Transverse colon (tissue), 4 donors: ENCODE measurements around the gene INA. TPM values are rescaled to one million over a fixed set of nuclear protein-coding genes. Genes with fewer than 3 reads are reported as not detected.

Experiments used
- DNase-seq: peaks from one replicate; pipeline ENCODE4 v3.0.0-alpha.2; 2019
- H3K27ac ChIP-seq, 4 donors: fragments of 200-600 bp; sonication (generic); 2 replicates each; pipeline ENCODE4 v1.5.1; 2016 to 2018; ENCODE audit warnings: inconsistent platforms in 4 of 4
- H3K27me3 ChIP-seq: fragments of 200-600 bp; sonication (generic); 2 replicates; pipeline ENCODE4 v1.5.1; 2017; ENCODE audit warnings: inconsistent platforms
- H3K36me3 ChIP-seq, 4 donors: fragments of 200-600 bp; sonication (generic); 2 replicates each; pipeline ENCODE4 v1.5.1; 2017 to 2019; ENCODE audit warnings: inconsistent platforms in 4 of 4
- H3K4me1 ChIP-seq, 4 donors: fragments of 200-600 bp; sonication (generic); 2 replicates each; pipeline ENCODE4 v1.5.1; 2017 to 2020; ENCODE audit warnings: inconsistent platforms in 4 of 4
- H3K4me3 ChIP-seq, 4 donors: fragments of 200-600 bp; sonication (generic); 1 replicate in 1 of 4; 2 replicates in 3 of 4; pipeline versions ENCODE4 v1.5.1 to v1.6.1; 2017 to 2019; ENCODE audit warnings: inconsistent platforms in 4 of 4
- H3K9me3 ChIP-seq, 2 donors: fragments of 200-600 bp; sonication (generic); 2 replicates each; pipeline ENCODE4 v1.5.1; 2017 to 2019; ENCODE audit warnings: inconsistent platforms in 2 of 2
- EP300 ChIP-seq: sonication (generic); formaldehyde crosslinking; IDR thresholded peaks from one replicate; pipeline ENCODE4 v1.6.1; 2017; ENCODE audit warnings: antibody characterized with exemption, low read depth
- POLR2A ChIP-seq: fragments of 450-650 bp; IDR thresholded peaks from one replicate; pipeline ENCODE4 v1.6.1; 2016; ENCODE audit warnings: antibody characterized with exemption, mild to moderate bottlenecking, moderate library complexity
- POLR2AphosphoS5 ChIP-seq, 3 donors: sonication (generic); formaldehyde crosslinking; IDR thresholded peaks; one replicate each; pipeline ENCODE4 v1.6.1; 2016; ENCODE audit warnings: antibody characterized with exemption in 3 of 3
- WGBS, 2 donors: methylation state at CpG; one replicate each; pipeline ENCODE4 v1.1.5; 2018; ENCODE audit warnings: low coverage in 1 of 2; 5-methylcytosine and 5-hydroxymethylcytosine counted together
- in situ Hi-C, 4 donors: fragments of 200-750 bp; cut with MboI; loops; one replicate each; pipeline versions ENCODE4 v1.15.0 to v1.15.1; 2017; ENCODE audit warnings: low sequenced_read_pairs in 3 of 4, low pct_ligation_motif_present in 1 of 4, low pct_unique_long_range_greater_than_20kb in 1 of 4
- intact Hi-C: fragments of 100-400 bp; cut with DNase I; formaldehyde crosslinking; loops from one replicate; pipeline ENCODE4 v1.15.1; 2023; ENCODE audit warnings: low total_unique reads
- total RNA-seq, 4 donors: library from RNA; depleted of rRNA; stranded (reverse); fragments of >200 nt; gene quantifications; one replicate each; pipeline ENCODE4 v1.1.0, GENCODE V29; 2016
- TF ChIP-seq, protein P1 (sequence below), 5 experiments: fragments of 200-600 bp in 3 of 5; fragments of 450-650 bp in 2 of 5; sonication (generic) in 3 of 5; IDR thresholded peaks; 1 replicate in 2 of 5; 2 replicates in 3 of 5; pipeline ENCODE4 v1.5.1; 2016 to 2017; ENCODE audit warnings: antibody characterized with exemption in 5 of 5, inconsistent platforms in 3 of 5, mild to moderate bottlenecking in 2 of 5, moderate library complexity in 1 of 5

INA gene
- total RNA-seq, 4 donors from 2014 or later = 0.60 to 1.1 (median 0.95) TPM

DNA sequence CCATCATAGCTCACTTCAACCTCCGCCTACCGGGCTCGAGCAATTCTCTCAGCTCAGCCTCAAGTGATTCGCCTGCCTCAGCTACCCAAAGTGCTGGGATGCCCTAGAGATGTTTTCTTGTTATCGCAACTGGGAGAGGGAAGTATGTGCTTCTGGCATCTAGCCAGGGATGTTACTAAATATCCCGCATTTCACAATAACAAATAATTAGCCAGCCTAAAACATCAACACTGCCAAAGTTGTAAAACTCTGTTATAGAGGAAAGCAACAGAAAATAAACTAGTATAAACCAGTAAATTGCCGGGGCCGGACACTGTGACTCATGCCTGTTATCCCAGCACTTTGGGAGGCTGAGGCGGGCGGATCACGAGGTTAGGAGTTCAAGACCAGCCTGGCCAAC lies 7.2 kb downstream of the INA start:
- DNase-seq = no peak
- Histone ChIP-seq H3K36me3 (no peaks in the 10 kb centered on the region), H3K4me3 (no peak overlapping the region), H3K27me3 (peaks cover 89% of the 10 kb centered on the region), H3K27ac (no peak overlapping the region), H3K9me3 (no peaks in the 10 kb centered on the region), H3K4me1 (no peaks in the 10 kb centered on the region)
- intact Hi-C loops (no loop called here), in situ Hi-C loops (no loop called here)
- WGBS, 2 donors = 57 to 61% methylated on average over 6 to 11 of the region's 11 CpGs
- TF ChIP-seq EP300 (no peak), POLR2AphosphoS5 (IDR thresholded peaks at IDR 0.05) (no peak), POLR2A (no peak)
- TF ChIP-seq, protein P1, sequence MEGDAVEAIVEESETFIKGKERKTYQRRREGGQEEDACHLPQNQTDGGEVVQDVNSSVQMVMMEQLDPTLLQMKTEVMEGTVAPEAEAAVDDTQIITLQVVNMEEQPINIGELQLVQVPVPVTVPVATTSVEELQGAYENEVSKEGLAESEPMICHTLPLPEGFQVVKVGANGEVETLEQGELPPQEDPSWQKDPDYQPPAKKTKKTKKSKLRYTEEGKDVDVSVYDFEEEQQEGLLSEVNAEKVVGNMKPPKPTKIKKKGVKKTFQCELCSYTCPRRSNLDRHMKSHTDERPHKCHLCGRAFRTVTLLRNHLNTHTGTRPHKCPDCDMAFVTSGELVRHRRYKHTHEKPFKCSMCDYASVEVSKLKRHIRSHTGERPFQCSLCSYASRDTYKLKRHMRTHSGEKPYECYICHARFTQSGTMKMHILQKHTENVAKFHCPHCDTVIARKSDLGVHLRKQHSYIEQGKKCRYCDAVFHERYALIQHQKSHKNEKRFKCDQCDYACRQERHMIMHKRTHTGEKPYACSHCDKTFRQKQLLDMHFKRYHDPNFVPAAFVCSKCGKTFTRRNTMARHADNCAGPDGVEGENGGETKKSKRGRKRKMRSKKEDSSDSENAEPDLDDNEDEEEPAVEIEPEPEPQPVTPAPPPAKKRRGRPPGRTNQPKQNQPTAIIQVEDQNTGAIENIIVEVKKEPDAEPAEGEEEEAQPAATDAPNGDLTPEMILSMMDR (IDR thresholded peaks at IDR 0.05) = no peak

DNA sequence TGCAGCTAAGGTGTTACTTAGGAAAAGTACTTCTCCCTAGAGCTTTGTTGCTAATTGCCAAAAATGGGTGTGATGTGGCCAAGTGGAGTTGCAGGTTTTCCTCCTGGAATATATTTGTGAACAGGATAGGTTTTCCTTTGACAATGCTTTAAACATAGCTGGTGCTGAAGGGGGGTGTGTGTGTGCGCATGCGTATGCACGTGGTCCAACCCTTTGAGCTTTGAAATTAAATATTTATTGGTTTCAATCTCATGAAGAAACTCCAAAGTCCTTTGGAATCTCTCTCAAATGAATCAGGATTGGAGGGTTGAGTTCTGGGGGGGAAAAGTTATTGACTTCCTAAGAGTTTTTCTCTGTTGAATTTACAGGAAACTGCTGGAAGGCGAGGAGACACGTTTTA lies 11.1 kb downstream of the INA start:
- 73 to 83% methylated on average over 5 of the region's 5 CpGs for WGBS, 2 donors
- Histone ChIP-seq H3K27ac (no peak overlapping the region), H3K4me3 (no peak overlapping the region), H3K4me1 (no peaks in the 10 kb centered on the region), H3K9me3 (no peaks in the 10 kb centered on the region), H3K27me3 (peaks cover 60% of the 10 kb centered on the region), H3K36me3 (no peaks in the 10 kb centered on the region)
- intact Hi-C loops = no loop called here
- DNase-seq = no peak
- TF ChIP-seq, protein P1 (IDR thresholded peaks at IDR 0.05) = no peak
- no peak for TF ChIP-seq POLR2AphosphoS5 (IDR thresholded peaks at IDR 0.05)
- TF ChIP-seq EP300 = no peak
- no peak for TF ChIP-seq POLR2A
- in situ Hi-C loops = no loop called here

DNA sequence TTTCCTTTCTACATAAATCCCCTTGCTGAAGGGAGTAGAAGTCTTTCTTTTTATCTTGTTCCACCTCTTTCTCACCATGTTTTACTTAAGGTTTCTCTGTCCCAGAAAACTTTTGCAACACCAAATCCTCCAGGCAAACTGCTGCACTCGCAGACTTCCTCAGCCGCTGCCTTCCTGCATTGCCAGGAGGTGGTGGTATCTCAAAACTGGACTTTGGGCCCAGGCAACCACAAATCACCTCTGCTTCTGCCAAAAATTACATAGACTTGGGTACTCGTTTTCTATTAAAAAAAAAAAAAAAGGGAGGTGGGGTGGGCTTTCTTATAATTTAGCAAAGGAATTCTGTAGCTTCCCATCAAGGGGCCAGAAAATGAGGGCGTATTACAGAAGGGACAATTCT lies 14.7 kb downstream of the INA start:
- TF ChIP-seq POLR2AphosphoS5 (IDR thresholded peaks at IDR 0.05) (no peak), EP300 (no peak), POLR2A (no peak)
- TF ChIP-seq, protein P1 (IDR thresholded peaks at IDR 0.05) = no peak
- intact Hi-C loops = no loop called here

DNA sequence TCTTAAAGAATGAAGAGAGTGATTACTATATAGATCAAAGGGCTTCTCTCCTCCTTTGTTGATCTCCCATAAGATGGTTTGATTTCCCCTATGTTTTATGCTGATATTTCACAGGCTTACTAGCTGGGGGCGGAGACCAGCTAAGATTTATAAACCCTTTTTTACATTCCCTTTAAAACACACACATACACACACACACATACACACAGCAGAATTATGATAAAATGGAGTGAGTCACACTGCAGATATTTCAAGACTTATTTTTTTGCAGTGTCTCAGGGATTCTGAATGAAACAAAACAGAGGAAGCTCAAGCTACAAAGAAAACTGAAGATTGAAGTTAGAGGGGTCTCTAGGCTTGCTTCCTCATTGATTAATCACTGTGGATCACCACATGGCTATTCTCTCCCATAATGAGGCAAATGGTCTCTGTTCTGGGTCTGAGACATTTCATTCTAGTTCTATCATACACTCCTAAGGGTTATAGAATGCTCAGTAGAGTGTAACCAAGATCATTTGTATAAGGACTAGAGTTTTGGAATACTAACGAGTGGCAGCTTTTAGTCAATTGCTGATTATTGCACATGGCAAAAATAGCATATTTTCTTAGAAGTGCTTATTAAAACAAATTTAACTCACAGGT lies 18.6 kb downstream of the INA start:
- no peak for DNase-seq
- intact Hi-C loops = no loop called here
- Histone ChIP-seq H3K9me3 (no peaks in the 10 kb centered on the region), H3K27ac (no peak overlapping the region), H3K36me3 (no peaks in the 10 kb centered on the region), H3K27me3 (no peaks in the 10 kb centered on the region), H3K4me3 (no peak overlapping the region), H3K4me1 (no peaks in the 10 kb centered on the region)
- in situ Hi-C loops = no loop called here
- 61 to 65% methylated on average over 2 of the region's 2 CpGs for WGBS, 2 donors
- TF ChIP-seq POLR2A = no peak
- TF ChIP-seq EP300 = no peak
- TF ChIP-seq, protein P1 (IDR thresholded peaks at IDR 0.05) = no peak
- no peak for TF ChIP-seq POLR2AphosphoS5 (IDR thresholded peaks at IDR 0.05)

More for the DNA sequence above, 14.7 kb downstream of the INA start:
- Histone ChIP-seq H3K36me3 (no peaks in the 10 kb centered on the region), H3K9me3 (no peaks in the 10 kb centered on the region), H3K4me1 (no peaks in the 10 kb centered on the region), H3K4me3 (no peak overlapping the region), H3K27me3 (peaks cover 32% of the 10 kb centered on the region), H3K27ac (no peak overlapping the region)
- in situ Hi-C loops = no loop called here
- DNase-seq = no peak
- WGBS, 2 donors = 70 to 83% methylated on average over 2 to 4 of the region's 4 CpGs
